ENCODE measurements around the gene POTEB. TPM values are rescaled to one million over a fixed set of nuclear protein-coding genes. Genes with fewer than 3 reads are reported as not detected.
"Not testable (repeated sequence)": the region's sequence is repeated elsewhere in the genome, so short reads cannot be mapped to it uniquely, and the experiment has no call there.

POTEB gene
- total RNA-seq = not detected

DNA sequence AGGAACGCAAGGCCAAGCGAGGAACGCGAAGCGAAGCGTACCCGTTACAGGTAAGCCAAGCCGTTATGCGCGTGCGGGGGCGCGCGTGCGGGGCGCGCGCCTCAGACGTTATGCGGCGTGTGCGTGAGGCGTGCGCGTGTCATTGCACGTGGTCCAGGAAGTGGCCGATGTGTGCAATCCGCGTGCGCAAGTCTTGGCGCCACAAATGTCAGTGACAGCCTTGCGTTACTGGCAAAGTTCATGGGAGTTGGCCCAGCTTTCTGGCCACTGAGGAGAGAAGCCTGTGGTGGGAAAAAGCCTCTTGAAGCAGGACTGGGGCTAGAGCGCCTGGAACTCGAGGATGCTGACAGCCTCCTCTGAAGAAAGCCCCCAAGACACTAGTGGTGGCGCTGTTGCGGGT is at the start of gene POTEB:
TSS of gene POTEB (minus strand) at position 101 of the 400 bp plus-strand sequence. CDS start 489 bp downstream, outside the sequence.
- H3K9ac ChIP-seq (ENCODE audit: low read depth in 2 of 2, low read length in 2 of 2); H3K36me3 ChIP-seq; H3K4me1 ChIP-seq; H3K27me3 ChIP-seq; H3K27ac ChIP-seq; H3K4me3 ChIP-seq; H3K9me3 ChIP-seq; DNase-seq; intact Hi-C loops (cut with DNase I): not testable (repeated sequence)

GRCh38 chr15:21890955-21891354 is 13.4 kb upstream of the POTEB start:
- intact Hi-C loops (cut with DNase I); DNase-seq; H3K36me3 ChIP-seq; H3K27me3 ChIP-seq; H3K9me3 ChIP-seq; H3K9ac ChIP-seq (ENCODE audit: low read depth in 2 of 2, low read length in 2 of 2); H3K4me1 ChIP-seq; H3K27ac ChIP-seq; H3K4me3 ChIP-seq: not testable (repeated sequence)

- H3K27ac ChIP-seq; H3K4me1 ChIP-seq; H3K9ac ChIP-seq (ENCODE audit: low read depth in 2 of 2, low read length in 2 of 2); DNase-seq; H3K27me3 ChIP-seq; H3K4me3 ChIP-seq; intact Hi-C loops (cut with DNase I); H3K36me3 ChIP-seq; H3K9me3 ChIP-seq: not testable (repeated sequence)
Observed at GRCh38 chr15:21889542-21889941, 12.0 kb upstream of the POTEB start.

DNA sequence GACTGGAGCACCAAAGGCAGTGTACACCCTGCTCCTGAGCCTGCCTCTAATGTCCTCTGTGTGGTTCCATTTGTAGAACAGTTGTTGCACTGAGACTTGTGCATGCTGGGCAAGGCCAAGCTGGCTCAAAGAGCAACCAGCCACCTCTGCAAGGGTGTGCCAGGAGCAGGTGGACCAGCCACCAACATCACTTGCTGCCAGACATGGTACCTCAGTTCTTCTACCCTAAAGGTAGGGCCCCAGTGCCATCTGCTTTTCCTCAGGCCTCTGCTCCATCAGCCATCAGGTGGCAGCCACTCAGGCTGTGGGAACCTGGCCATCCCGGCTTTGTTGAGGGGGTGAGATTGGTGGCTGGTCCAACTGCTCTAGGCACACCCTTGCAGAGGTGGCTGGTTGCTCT is 38.7 kb downstream of the POTEB start:
- H3K4me1 ChIP-seq; DNase-seq; H3K9ac ChIP-seq (ENCODE audit: low read depth in 2 of 2, low read length in 2 of 2); intact Hi-C loops (cut with DNase I); H3K27me3 ChIP-seq; H3K9me3 ChIP-seq; H3K36me3 ChIP-seq; H3K27ac ChIP-seq; H3K4me3 ChIP-seq: not testable (repeated sequence)

Small RNA genes within 50 kb of the gene (microRNA-seq; reads per million reads assigned to microRNA genes)
- gene MIR3118-4 = not detected

Other genes with a start within 250 kb of the POTEB start
- not detected for gene OR4M2, start 202.8 kb upstream of the POTEB start, total RNA-seq

All from colonic mucosa (tissue), 4 donors.